ENCODE data around the gene DGKQ. TPM values are rescaled to one million over a fixed set of nuclear protein-coding genes. Genes with fewer than 3 reads are reported as not detected.

DGKQ gene
- total and polyA plus RNA-seq, 9 of the 15 experiments (the other 6 are each of a cell fraction or from before 2014, with no cell fraction given), result 0.17 to 22.0 (median 5.6) TPM

DNA sequence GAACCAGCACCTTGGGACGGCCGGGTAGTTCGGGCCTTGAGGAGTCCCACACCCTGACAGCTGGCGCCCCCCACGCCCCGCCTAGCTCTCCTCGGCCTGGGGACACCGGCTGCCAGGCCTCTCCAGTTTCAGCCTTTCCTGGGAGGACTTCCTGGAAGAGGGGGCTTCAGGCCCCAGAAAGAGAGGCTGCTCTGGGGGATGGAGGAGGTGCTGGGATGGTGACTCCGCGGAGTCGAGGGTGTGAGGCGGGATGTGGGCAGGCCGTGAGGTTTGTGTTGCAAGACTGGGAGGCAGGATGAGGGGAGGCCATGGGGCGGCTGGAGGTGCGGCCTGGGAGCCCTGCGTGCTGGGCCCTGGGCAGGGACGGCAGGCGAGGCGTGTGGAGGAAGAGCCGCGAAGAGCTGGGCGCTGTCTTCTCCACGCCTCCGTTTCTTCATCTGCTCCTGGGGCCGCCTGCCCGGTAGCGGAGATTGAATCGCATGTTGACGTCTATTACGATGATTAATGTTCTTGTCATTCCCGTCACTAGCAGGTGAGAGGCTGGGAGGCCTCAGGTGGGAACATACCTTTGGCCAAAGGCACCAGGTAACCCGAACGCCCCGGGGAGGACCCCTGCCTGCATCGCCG, 37.1 kb upstream of the DGKQ start (continued):
- TF ChIP-seq, protein P1, sequence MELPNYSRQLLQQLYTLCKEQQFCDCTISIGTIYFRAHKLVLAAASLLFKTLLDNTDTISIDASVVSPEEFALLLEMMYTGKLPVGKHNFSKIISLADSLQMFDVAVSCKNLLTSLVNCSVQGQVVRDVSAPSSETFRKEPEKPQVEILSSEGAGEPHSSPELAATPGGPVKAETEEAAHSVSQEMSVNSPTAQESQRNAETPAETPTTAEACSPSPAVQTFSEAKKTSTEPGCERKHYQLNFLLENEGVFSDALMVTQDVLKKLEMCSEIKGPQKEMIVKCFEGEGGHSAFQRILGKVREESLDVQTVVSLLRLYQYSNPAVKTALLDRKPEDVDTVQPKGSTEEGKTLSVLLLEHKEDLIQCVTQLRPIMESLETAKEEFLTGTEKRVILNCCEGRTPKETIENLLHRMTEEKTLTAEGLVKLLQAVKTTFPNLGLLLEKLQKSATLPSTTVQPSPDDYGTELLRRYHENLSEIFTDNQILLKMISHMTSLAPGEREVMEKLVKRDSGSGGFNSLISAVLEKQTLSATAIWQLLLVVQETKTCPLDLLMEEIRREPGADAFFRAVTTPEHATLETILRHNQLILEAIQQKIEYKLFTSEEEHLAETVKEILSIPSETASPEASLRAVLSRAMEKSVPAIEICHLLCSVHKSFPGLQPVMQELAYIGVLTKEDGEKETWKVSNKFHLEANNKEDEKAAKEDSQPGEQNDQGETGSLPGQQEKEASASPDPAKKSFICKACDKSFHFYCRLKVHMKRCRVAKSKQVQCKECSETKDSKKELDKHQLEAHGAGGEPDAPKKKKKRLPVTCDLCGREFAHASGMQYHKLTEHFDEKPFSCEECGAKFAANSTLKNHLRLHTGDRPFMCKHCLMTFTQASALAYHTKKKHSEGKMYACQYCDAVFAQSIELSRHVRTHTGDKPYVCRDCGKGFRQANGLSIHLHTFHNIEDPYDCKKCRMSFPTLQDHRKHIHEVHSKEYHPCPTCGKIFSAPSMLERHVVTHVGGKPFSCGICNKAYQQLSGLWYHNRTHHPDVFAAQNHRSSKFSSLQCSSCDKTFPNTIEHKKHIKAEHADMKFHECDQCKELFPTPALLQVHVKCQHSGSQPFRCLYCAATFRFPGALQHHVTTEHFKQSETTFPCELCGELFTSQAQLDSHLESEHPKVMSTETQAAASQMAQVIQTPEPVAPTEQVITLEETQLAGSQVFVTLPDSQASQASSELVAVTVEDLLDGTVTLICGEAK (IDR thresholded peaks at IDR 0.05), result no peak
- TF ChIP-seq, protein P1 (CRISPR knock-in tag; IDR thresholded peaks at IDR 0.05), result no peak
- TF ChIP-seq, protein P2, sequence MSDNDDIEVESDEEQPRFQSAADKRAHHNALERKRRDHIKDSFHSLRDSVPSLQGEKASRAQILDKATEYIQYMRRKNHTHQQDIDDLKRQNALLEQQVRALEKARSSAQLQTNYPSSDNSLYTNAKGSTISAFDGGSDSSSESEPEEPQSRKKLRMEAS (CRISPR knock-in tag; IDR thresholded peaks at IDR 0.05), result peak; percentile 3; the same call in 1 of the 2 replicates
- TF ChIP-seq SRF (CRISPR knock-in tag; IDR thresholded peaks at IDR 0.05), result no peak
- TF ChIP-seq, protein P3, sequence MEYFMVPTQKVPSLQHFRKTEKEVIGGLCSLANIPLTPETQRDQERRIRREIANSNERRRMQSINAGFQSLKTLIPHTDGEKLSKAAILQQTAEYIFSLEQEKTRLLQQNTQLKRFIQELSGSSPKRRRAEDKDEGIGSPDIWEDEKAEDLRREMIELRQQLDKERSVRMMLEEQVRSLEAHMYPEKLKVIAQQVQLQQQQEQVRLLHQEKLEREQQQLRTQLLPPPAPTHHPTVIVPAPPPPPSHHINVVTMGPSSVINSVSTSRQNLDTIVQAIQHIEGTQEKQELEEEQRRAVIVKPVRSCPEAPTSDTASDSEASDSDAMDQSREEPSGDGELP (CRISPR knock-in tag; IDR thresholded peaks at IDR 0.05; ENCODE audit: borderline replicate concordance), result peak; percentile 5; the same call in 1 of the 2 replicates
- peak; percentile 44; the same call in 1 of the 2 replicates for TF ChIP-seq ZNF830 (CRISPR knock-in tag; IDR thresholded peaks at IDR 0.05)
- peak; percentile 83 for TF ChIP-seq L3MBTL2 (IDR thresholded peaks at IDR 0.05)
- TF ChIP-seq EGR1 (conservative IDR thresholded peaks at IDR 0.05), result 0 out of 2 replicates have a peak, but pooled peaks have one; percentile 2
- TF ChIP-seq BCOR (IDR thresholded peaks at IDR 0.05), result peak; percentile 87
- TF ChIP-seq NRF1 (conservative IDR thresholded peaks at IDR 0.05 in 1 of 2, IDR thresholded peaks at IDR 0.05 in 1 of 2), result peak in 1 of 2 experiments; percentile 11; a peak in 2 of 4 replicates
- TF ChIP-seq, protein P4, sequence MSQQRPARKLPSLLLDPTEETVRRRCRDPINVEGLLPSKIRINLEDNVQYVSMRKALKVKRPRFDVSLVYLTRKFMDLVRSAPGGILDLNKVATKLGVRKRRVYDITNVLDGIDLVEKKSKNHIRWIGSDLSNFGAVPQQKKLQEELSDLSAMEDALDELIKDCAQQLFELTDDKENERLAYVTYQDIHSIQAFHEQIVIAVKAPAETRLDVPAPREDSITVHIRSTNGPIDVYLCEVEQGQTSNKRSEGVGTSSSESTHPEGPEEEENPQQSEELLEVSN (IDR thresholded peaks at IDR 0.05; ENCODE audit: borderline replicate concordance in 1 of 2, extremely low read depth in 1 of 2, insufficient read depth in 1 of 2, insufficient read length in 1 of 2, low read depth in 1 of 2, low read length in 1 of 2, poor library complexity in 1 of 2, severe bottlenecking in 1 of 2), result peak; percentile 48 to 52
- TF ChIP-seq NFE2 (IDR thresholded peaks at IDR 0.05; ENCODE audit: low read depth), result no peak
- no peak for TF ChIP-seq NR3C1 (CRISPR knock-in tag; IDR thresholded peaks at IDR 0.05)
- TF ChIP-seq ZNF444 (CRISPR knock-in tag; IDR thresholded peaks at IDR 0.05), result no peak
